HepG2 (cell line): ENCODE results near the gene ACAD11. TPM values are rescaled to one million over a fixed set of nuclear protein-coding genes. Genes with fewer than 3 reads are reported as not detected.

Experiments
- E2F1 ChIP-seq: sonication (generic); formaldehyde crosslinking; IDR thresholded peaks from 2 replicates; pipeline ENCODE4 v1.5.0; 2020; ENCODE audit warnings: missing genetic modification reagents
- ELF4 ChIP-seq: sonication (generic); formaldehyde crosslinking; IDR thresholded peaks from 2 replicates; pipeline ENCODE4 v1.5.0; 2020; ENCODE audit warnings: missing genetic modification reagents, mild to moderate bottlenecking, moderate library complexity, borderline replicate concordance
- EP300 ChIP-seq, 3 experiments: sonication (generic) in 1 of 3; formaldehyde crosslinking in 1 of 3; IDR thresholded peaks; 2 replicates each; pipeline versions ENCODE4 v1.5.1 to v1.6.1; 2011 to 2020; ENCODE audit warnings: low read depth in 2 of 3, low read length in 2 of 3, borderline replicate concordance in 1 of 3, improper control_type of control experiment in 1 of 3, mild to moderate bottlenecking in 1 of 3, missing genetic modification reagents in 1 of 3, moderate library complexity in 1 of 3
- IRF2 ChIP-seq: IDR thresholded peaks from 2 replicates; pipeline ENCODE4 v1.6.1; 2018; ENCODE audit warnings: missing genetic modification reagents, missing compliant biosample characterization
- KMT2A ChIP-seq: sonication (generic); formaldehyde crosslinking; IDR thresholded peaks from 2 replicates; pipeline ENCODE4 v1.4.0; 2020; ENCODE audit warnings: missing genetic modification reagents
- NFIC ChIP-seq: IDR thresholded peaks from 2 replicates; pipeline ENCODE4 v1.6.1; 2012; ENCODE audit warnings: mild to moderate bottlenecking, low read length, inconsistent platforms
- REL ChIP-seq: sonication (generic); formaldehyde crosslinking; conservative IDR thresholded peaks from 2 replicates; pipeline ENCODE4 v1.8.0; 2022; ENCODE audit warnings: mild to moderate bottlenecking, missing genetic modification reagents, moderate library complexity
- SETDB1 ChIP-seq: sonication (generic); formaldehyde crosslinking; IDR thresholded peaks from 2 replicates; pipeline ENCODE4 v1.5.1; 2020; ENCODE audit warnings: missing genetic modification reagents, mild to moderate bottlenecking, borderline replicate concordance
- SMARCC2 ChIP-seq: fragments of 450-650 bp; IDR thresholded peaks from 2 replicates; pipeline ENCODE4 v1.6.1; 2017; ENCODE audit warnings: antibody characterized with exemption, mild to moderate bottlenecking
- SP1 ChIP-seq, 2 experiments: fragments of 450-650 bp in 1 of 2; sonication (generic) in 1 of 2; formaldehyde crosslinking in 1 of 2; IDR thresholded peaks; 2 replicates each; pipeline versions ENCODE4 v1.4.0 to v1.6.1; 2016 to 2020; ENCODE audit warnings: missing genetic modification reagents in 1 of 2
- STAG1 ChIP-seq: sonication (generic); formaldehyde crosslinking; IDR thresholded peaks from 2 replicates; pipeline ENCODE4 v1.4.0; 2020; ENCODE audit warnings: missing genetic modification reagents
- TEAD2 ChIP-seq: sonication (generic); formaldehyde crosslinking; IDR thresholded peaks from 2 replicates; pipeline ENCODE4 v1.9.0; 2021; ENCODE audit warnings: missing genetic modification reagents
- TERF1 ChIP-seq: sonication (generic); formaldehyde crosslinking; IDR thresholded peaks from 2 replicates; pipeline ENCODE4 v1.8.0; 2022; ENCODE audit warnings: mild to moderate bottlenecking, missing genetic modification reagents, moderate library complexity
- ZFP36 ChIP-seq: fragments of 150-350 bp; IDR thresholded peaks from 2 replicates; pipeline ENCODE4 v1.6.1; 2018; ENCODE audit warnings: borderline replicate concordance, low read length, low read depth; ENCODE audit not compliant: partially characterized antibody
- ZFY ChIP-seq: sonication (generic); formaldehyde crosslinking; IDR thresholded peaks from 2 replicates; pipeline ENCODE4 v1.4.0; 2020; ENCODE audit warnings: missing genetic modification reagents
- ZMYM2 ChIP-seq: sonication (generic); formaldehyde crosslinking; IDR thresholded peaks from 2 replicates; pipeline ENCODE4 v1.8.0; 2022; ENCODE audit warnings: mild to moderate bottlenecking, missing genetic modification reagents
- ZNF143 ChIP-seq: sonication (generic); formaldehyde crosslinking; IDR thresholded peaks from 2 replicates; pipeline ENCODE4 v1.4.0; 2020; ENCODE audit warnings: missing genetic modification reagents
- ZNF44 ChIP-seq: sonication (generic); formaldehyde crosslinking; IDR thresholded peaks from 2 replicates; pipeline ENCODE4 v1.5.1; 2020; ENCODE audit warnings: mild to moderate bottlenecking, missing genetic modification reagents
- ZNF558 ChIP-seq: sonication (generic); formaldehyde crosslinking; IDR thresholded peaks from 2 replicates; pipeline ENCODE4 v1.9.0; 2022; ENCODE audit warnings: mild to moderate bottlenecking, missing genetic modification reagents, borderline replicate concordance
- ZNF646 ChIP-seq: sonication (generic); formaldehyde crosslinking; IDR thresholded peaks from 2 replicates; pipeline ENCODE4 v1.9.0; 2021; ENCODE audit warnings: mild to moderate bottlenecking, missing genetic modification reagents
- ZNF792 ChIP-seq: IDR thresholded peaks from 2 replicates; pipeline ENCODE4 v1.6.1; 2016
- ZSCAN30 ChIP-seq: sonication (generic); formaldehyde crosslinking; IDR thresholded peaks from 2 replicates; pipeline ENCODE4 v1.5.0; 2020; ENCODE audit warnings: mild to moderate bottlenecking, missing genetic modification reagents
- polyA plus RNA-seq, 8 experiments: library from polyadenylated mRNA; depleted of rRNA in 3 of 8; stranded (reverse) in 7 of 8; unstranded in 1 of 8; fragments of >200 nt; fragmentation: Illumina TruSeq in 4 of 8; extraction: Trizol in 4 of 8; gene quantifications; 2 replicates each; pipeline versions ENCODE4 v1.2.1 to v1.2.3, GENCODE V29; 2011 to 2016; ENCODE audit warnings: low read depth in 4 of 8, missing spikeins in 1 of 8, mixed read lengths in 1 of 8; ENCODE audit not compliant: insufficient read depth in 1 of 8
- total RNA-seq, 5 experiments: library from RNA; depleted of rRNA; stranded (reverse); fragments of >200 nt; fragmentation: Illumina TruSeq; extraction: Trizol; gene quantifications; 2 replicates each; pipeline ENCODE4 v1.2.3, GENCODE V29; 2016; ENCODE audit warnings: low read depth in 1 of 5

Gene ACAD11
- total and polyA plus RNA-seq, 2 of the 13 experiments (the other 11 are each of a cell fraction or from before 2014, with no cell fraction given): 30.6 to 56.9 TPM

GRCh38 chr3:132660052-132660810, 622 bp upstream of the ACAD11 start, which contains the start of gene UBA5 (continued):
- TF ChIP-seq ZNF646 (CRISPR knock-in tag) (no peak), ZFP36 (no peak), KMT2A (peak; percentile 95), ZNF44 (CRISPR knock-in tag) (no peak), ZNF558 (CRISPR knock-in tag) (peak; percentile 81; the same call in 1 of the 2 replicates), ZSCAN30 (peak; percentile 63; the same call in 1 of the 2 replicates), REL (CRISPR knock-in tag) (no peak), ZNF143 (CRISPR knock-in tag) (peak; percentile 46), E2F1 (CRISPR knock-in tag) (no peak), EP300 (IDR thresholded peaks at IDR 0.05; ENCODE audit: low read depth in 2 of 2, low read length in 2 of 2) (no peak; a peak in 1 of 4 replicates), EP300 (CRISPR knock-in tag; IDR thresholded peaks at IDR 0.05; ENCODE audit: borderline replicate concordance) (no peak), ELF4 (peak; percentile 72; the same call in 1 of the 2 replicates), IRF2 (CRISPR knock-in tag) (no peak; the same call in 1 of the 2 replicates), TEAD2 (CRISPR knock-in tag) (no peak), STAG1 (CRISPR knock-in tag) (no peak), ZFY (peak; percentile 97), ZMYM2 (CRISPR knock-in tag) (no peak), TERF1 (CRISPR knock-in tag) (no peak), NFIC (no peak), SP1 (IDR thresholded peaks at IDR 0.05) (no peak), SP1 (CRISPR knock-in tag; IDR thresholded peaks at IDR 0.05) (no peak), SMARCC2 (no peak), ZNF792 (CRISPR knock-in tag) (0 out of 2 replicates have a peak, but pooled peaks have one; percentile 11), SETDB1 (no peak)
